Neural progenitor cell (in vitro differentiated cells): ENCODE data around the gene PRDM15. TPM values are rescaled to one million over a fixed set of nuclear protein-coding genes. Genes with fewer than 3 reads are reported as not detected.

Source experiments
- DNase-seq: peaks from one replicate; pipeline ENCODE4 v3.0.0-alpha.2; 2016; ENCODE audit warnings: low spot score
- H2AFZ ChIP-seq: fragments of 200-600 bp; sonication (generic); replicated peaks from 2 replicates; pipeline ENCODE4 v1.6.1; 2016; ENCODE audit warnings: antibody characterized with exemption
- H3F3A ChIP-seq: fragments of 200-600 bp; sonication (generic); 2 replicates; pipeline ENCODE4 v1.6.1; 2016; ENCODE audit warnings: antibody characterized with exemption, low read depth
- H3K27ac ChIP-seq: fragments of 200-600 bp; sonication (generic); 2 replicates; pipeline ENCODE4 v1.5.1; 2016; ENCODE audit warnings: mild to moderate bottlenecking
- H3K27me3 ChIP-seq: fragments of 200-600 bp; sonication (generic); 2 replicates; pipeline ENCODE4 v1.6.1; 2016; ENCODE audit warnings: mild to moderate bottlenecking, moderate library complexity
- H3K36me3 ChIP-seq: fragments of 200-600 bp; sonication (generic); 2 replicates; pipeline ENCODE4 v1.5.1; 2016
- H3K4me1 ChIP-seq: fragments of 200-600 bp; sonication (generic); 2 replicates; pipeline ENCODE4 v1.6.1; 2016; ENCODE audit warnings: mixed run types
- H3K4me2 ChIP-seq: fragments of 200-600 bp; sonication (generic); 2 replicates; pipeline ENCODE4 v1.6.1; 2016
- H3K4me3 ChIP-seq: fragments of 200-600 bp; sonication (generic); 2 replicates; pipeline ENCODE4 v1.5.1; 2016
- H3K79me2 ChIP-seq: fragments of 200-600 bp; sonication (generic); 2 replicates; pipeline ENCODE4 v1.6.1; 2016; ENCODE audit warnings: low read depth
- H3K9ac ChIP-seq: fragments of 200-600 bp; sonication (generic); 2 replicates; pipeline ENCODE4 v1.6.1; 2016
- H3K9me3 ChIP-seq: fragments of 200-600 bp; sonication (generic); 2 replicates; pipeline ENCODE4 v1.5.1; 2016; ENCODE audit warnings: low read depth
- H4K20me1 ChIP-seq: fragments of 200-600 bp; sonication (generic); 2 replicates; pipeline ENCODE4 v1.6.1; 2016; ENCODE audit warnings: low read depth
- H3K27ac Mint-ChIP-seq: 3 replicates; pipeline ENCODE4 v1.8.0; 2021; ENCODE audit warnings: mixed read lengths
- H3K27me3 Mint-ChIP-seq: 2 replicates; pipeline ENCODE4 v1.8.0; 2022; ENCODE audit warnings: low read depth, mild to moderate bottlenecking, inconsistent platforms, moderate library complexity, mixed read lengths; ENCODE audit not compliant: insufficient read depth
- H3K36me3 Mint-ChIP-seq: 3 replicates; pipeline ENCODE4 v1.8.0; 2021; ENCODE audit warnings: mixed read lengths
- H3K4me1 Mint-ChIP-seq: 3 replicates; pipeline ENCODE4 v1.8.0; 2021; ENCODE audit warnings: mixed read lengths
- H3K4me3 Mint-ChIP-seq: 3 replicates; pipeline ENCODE4 v1.8.0; 2021; ENCODE audit warnings: mild to moderate bottlenecking, moderate library complexity, mixed read lengths
- H3K9me3 Mint-ChIP-seq: 3 replicates; pipeline ENCODE4 v1.8.0; 2020; ENCODE audit warnings: mixed read lengths
- CTCF ChIP-seq: fragments of 200-600 bp; sonication (generic); IDR thresholded peaks from 2 replicates; pipeline ENCODE4 v1.5.1; 2017; ENCODE audit warnings: antibody characterized with exemption, mild to moderate bottlenecking
- EZH2 ChIP-seq: fragments of 200-600 bp; sonication (generic); IDR thresholded peaks from 2 replicates; pipeline ENCODE4 v1.6.1; 2017; ENCODE audit warnings: antibody characterized with exemption, mild to moderate bottlenecking, moderate library complexity
- EZH2phosphoT487 ChIP-seq: fragments of 200-600 bp; sonication (generic); IDR thresholded peaks from 2 replicates; pipeline ENCODE4 v1.6.1; 2017; ENCODE audit warnings: antibody characterized with exemption
- total RNA-seq: library from RNA; depleted of rRNA; stranded (reverse); fragments of >200 nt; gene quantifications from 2 replicates; pipeline ENCODE4 v1.2.3, GENCODE V29; 2015; ENCODE audit warnings: low replicate concordance

PRDM15 gene
- total RNA-seq, 1 donor from 2014 or later: 9.0 TPM

DNA sequence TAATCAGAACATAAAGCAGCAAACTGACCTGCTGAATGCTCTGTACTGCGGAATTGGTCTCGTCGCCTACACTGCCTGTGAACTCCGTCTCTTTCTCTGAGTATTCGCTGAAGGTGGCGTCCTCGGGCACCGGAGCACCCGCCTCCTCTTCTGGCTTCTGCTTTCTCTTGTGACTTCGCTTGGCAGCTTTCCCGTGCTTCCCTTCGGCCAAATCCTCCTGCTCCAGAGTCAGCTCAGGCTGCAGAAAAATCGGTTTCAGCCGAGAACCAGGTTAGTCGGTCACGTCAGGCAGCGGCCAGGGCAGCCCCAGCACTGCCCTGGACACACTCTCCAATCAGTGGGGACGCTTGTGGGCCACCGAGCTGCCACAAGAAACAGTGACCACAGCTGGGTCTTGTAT is 76.5 kb downstream of the PRDM15 start:
- H3K27ac Mint-ChIP-seq: no peak overlapping the region
- no peak for DNase-seq
- Histone ChIP-seq H3K4me1 (no peaks in the 10 kb centered on the region), H3K79me2 (no peaks in the 10 kb centered on the region), H3K9me3 (no peaks in the 10 kb centered on the region), H3K4me2 (no peak overlapping the region), H3K9ac (no peak overlapping the region), H4K20me1 (no peaks in the 10 kb centered on the region), H2AFZ (no peak overlapping the region), H3K27ac (no peak overlapping the region), H3K36me3 (no peaks in the 10 kb centered on the region), H3K4me3 (no peak overlapping the region), H3F3A (no peaks in the 10 kb centered on the region), H3K27me3 (no peaks in the 10 kb centered on the region)
- H3K36me3 Mint-ChIP-seq: peaks cover 28% of the 10 kb centered on the region
- H3K27me3 Mint-ChIP-seq: peaks cover 6% of the 10 kb centered on the region
- H3K4me1 Mint-ChIP-seq: no peaks in the 10 kb centered on the region
- H3K4me3 Mint-ChIP-seq: no peak overlapping the region
- H3K9me3 Mint-ChIP-seq: peaks cover 2% of the 10 kb centered on the region
- TF ChIP-seq CTCF: no peak

GRCh38 chr21:41802198-41802584 is 77.0 kb downstream of the PRDM15 start:
- no peak overlapping the region for H3K27ac ChIP-seq
- no peak overlapping the region for H3K9ac ChIP-seq
- H3K4me1 ChIP-seq: no peaks in the 10 kb centered on the region
- H3K9me3 Mint-ChIP-seq: peaks cover 2% of the 10 kb centered on the region
- H3K4me1 Mint-ChIP-seq: no peaks in the 10 kb centered on the region
- H3K27ac Mint-ChIP-seq: no peak overlapping the region
- peaks cover 6% of the 10 kb centered on the region for H3K27me3 Mint-ChIP-seq
- no peak for DNase-seq
- no peak overlapping the region for H3K4me3 Mint-ChIP-seq
- H3K9me3 ChIP-seq: no peaks in the 10 kb centered on the region
- no peaks in the 10 kb centered on the region for H3F3A ChIP-seq
- no peaks in the 10 kb centered on the region for H4K20me1 ChIP-seq
- no peak for TF ChIP-seq CTCF
- no peak for TF ChIP-seq EZH2phosphoT487
- no peak for TF ChIP-seq EZH2
- no peak overlapping the region for H2AFZ ChIP-seq
- H3K4me3 ChIP-seq: no peak overlapping the region
- peaks cover 24% of the 10 kb centered on the region for H3K36me3 Mint-ChIP-seq
- no peaks in the 10 kb centered on the region for H3K27me3 ChIP-seq
- H3K36me3 ChIP-seq: no peaks in the 10 kb centered on the region
- H3K79me2 ChIP-seq: no peaks in the 10 kb centered on the region
- no peak overlapping the region for H3K4me2 ChIP-seq

DNA sequence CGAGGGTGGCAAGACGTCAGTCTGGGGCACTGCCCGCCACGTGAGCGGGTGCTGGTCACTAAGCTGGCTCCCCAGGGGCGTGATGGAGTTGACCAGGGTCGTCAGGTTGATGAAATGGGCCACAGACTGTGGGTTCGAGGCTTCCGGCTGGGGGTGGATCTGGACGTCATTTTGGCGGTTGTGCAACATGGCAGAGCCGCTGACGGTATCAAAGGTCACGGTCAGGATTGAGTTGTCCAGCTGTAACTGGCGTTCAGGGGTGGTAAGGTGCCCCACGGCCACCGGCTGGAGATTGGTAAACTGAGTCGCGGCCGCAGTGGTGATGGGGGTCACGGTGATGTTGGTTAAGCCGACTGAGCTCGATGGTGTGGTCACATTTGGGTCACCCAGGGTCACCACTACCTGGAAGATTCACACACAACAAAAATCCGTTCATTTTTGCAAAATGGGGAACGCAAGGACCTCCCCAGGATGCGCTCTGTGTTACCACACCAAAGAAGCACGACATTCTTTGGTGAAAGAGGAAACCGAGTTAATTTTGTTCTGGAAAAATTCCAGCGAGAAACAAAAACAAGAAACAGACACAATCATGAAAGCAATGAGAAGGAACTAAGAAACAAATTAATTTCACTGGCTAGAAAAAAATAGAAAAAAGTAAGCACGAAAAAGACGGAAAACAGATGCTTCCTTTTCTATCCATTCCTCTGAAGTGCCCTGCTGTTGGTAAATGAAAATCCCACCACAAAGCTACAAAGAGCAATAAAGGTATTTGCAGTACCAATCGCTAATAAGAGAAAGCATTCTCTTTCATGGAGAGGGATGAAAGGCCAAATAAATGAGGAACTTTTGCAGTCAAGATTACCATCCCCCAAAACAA is 77.6 kb downstream of the PRDM15 start:
- Mint-ChIP-seq H3K27ac (no peak overlapping the region), H3K4me3 (no peak overlapping the region), H3K27me3 (peaks cover 2% of the 10 kb centered on the region), H3K4me1 (no peaks in the 10 kb centered on the region), H3K9me3 (no peaks in the 10 kb centered on the region), H3K36me3 (peaks cover 21% of the 10 kb centered on the region)
- no peak overlapping the region for H3K4me2 ChIP-seq
- H3K9ac ChIP-seq: no peak overlapping the region
- H3K27ac ChIP-seq: no peak overlapping the region
- no peak overlapping the region for H2AFZ ChIP-seq
- TF ChIP-seq EZH2 (no peak), CTCF (no peak), EZH2phosphoT487 (no peak)
- no peaks in the 10 kb centered on the region for H3F3A ChIP-seq
- H3K36me3 ChIP-seq: no peaks in the 10 kb centered on the region
- H3K9me3 ChIP-seq: no peaks in the 10 kb centered on the region
- no peak overlapping the region for H3K4me3 ChIP-seq
- no peaks in the 10 kb centered on the region for H3K27me3 ChIP-seq
- H4K20me1 ChIP-seq: no peaks in the 10 kb centered on the region
- DNase-seq: no peak
- no peaks in the 10 kb centered on the region for H3K4me1 ChIP-seq
- no peaks in the 10 kb centered on the region for H3K79me2 ChIP-seq
